GM21526 (cell line): ENCODE measurements around the gene RCE1.

Experiments
- ATAC-seq: cut with Tn5 transposase; IDR thresholded peaks from one replicate; pipeline ENCODE4 v1.9.1; 2021; ENCODE audit warnings: moderate library complexity; ENCODE audit not compliant: unreplicated experiment, low FRiP score

RCE1 gene

GRCh38 chr11:66882561-66883015 is 39.3 kb downstream of the RCE1 start:
- ATAC-seq: no peak

- ATAC-seq: no peak
Measured at GRCh38 chr11:66883016-66883965, 40.0 kb downstream of the RCE1 start.

- no peak for ATAC-seq
Measured at GRCh38 chr11:66884443-66884842, 41.2 kb downstream of the RCE1 start.

DNA sequence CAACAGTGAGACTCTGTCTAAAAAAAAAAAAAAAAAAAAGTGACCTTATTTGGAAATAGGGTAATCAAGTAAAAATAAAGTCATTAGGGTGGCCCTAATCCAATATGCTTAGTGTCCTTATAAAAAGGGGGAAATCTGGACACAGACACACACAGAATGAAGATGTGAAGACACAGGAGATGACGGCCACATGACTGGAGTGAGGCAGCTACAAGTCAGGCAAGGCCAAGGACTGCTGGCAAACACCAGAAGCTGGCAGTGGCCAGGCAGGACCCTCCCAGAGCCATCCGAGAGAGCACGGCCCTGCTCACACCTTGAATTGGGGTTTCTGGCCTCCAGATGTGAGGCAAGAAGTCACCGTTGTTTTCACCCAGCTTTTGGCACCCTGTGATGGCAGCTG is 42.2 kb downstream of the RCE1 start:
- ATAC-seq: no peak

DNA sequence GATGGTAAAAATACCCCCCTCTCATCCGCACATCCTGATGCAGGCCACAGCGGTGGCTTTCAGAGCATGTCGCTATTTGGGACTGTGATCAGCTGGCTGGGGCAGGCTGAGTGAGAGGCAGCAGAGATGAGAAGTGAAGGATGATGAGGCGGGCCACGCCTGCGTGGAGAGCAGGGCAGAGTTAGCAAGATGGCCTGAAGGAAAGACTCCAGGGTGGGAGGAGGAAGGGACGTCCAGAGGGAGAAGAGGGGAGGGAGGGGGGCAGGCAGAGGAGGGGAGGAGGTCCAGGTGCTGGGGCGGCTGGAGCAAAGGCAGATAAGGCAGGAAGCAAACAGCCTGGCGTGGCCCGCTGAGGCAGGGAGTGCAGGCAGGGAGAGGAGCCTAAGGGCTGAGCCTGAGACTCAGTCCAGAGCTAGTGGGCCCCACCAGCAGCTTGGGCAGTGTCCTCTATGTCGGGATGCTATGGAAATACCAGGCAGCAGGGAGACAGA is 42.8 kb downstream of the RCE1 start:
- no peak for ATAC-seq

DNA sequence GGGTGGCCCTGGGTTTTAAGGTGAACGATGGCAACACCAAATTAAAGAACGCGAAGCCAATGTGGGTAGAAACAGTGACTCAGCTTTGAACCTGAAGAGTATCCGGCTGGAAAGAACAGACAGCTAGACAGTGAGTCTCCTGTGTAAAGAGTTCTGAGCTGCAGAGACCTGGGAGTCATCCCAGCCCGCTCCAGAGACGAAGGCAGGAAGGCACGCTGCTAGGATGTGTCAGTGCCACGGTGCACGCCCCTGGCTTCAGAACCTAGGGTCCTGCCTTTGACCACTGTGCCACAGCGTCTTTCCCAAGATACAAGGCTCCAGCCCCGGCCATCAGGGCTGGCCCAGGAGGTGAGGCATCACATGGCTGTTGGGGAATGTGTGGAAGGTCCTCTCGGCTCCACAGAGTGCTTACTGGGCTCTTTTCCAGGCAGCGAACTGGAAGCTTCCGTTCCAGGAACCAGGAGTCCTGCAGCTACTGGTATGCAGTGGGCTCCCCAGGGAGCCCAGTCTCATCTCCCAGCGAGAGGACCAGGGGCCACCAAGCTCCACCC is 43.5 kb downstream of the RCE1 start:
- ATAC-seq: no peak

- ATAC-seq: no peak
Measured at GRCh38 chr11:66887526-66887925, 44.3 kb downstream of the RCE1 start.

DNA sequence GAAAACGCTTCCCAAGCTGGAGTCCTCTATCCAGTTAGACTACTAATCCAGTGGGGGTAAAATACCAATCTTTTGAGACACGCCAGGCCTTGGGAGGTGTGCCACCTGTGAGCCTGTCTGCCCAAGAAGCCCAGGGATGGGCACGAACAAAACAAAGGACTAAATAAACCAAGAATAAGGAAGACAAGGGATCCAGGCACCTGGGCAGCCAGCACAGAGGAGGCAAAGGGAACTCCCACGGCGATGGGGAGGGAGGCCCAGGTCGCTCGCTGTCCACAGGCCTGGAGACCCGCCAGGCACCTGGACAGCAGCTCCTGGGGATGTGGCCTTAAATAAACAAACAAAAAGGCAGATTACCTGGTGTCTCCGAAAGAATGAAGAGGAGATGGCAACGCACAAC is 45.0 kb downstream of the RCE1 start:
- no peak for ATAC-seq

DNA sequence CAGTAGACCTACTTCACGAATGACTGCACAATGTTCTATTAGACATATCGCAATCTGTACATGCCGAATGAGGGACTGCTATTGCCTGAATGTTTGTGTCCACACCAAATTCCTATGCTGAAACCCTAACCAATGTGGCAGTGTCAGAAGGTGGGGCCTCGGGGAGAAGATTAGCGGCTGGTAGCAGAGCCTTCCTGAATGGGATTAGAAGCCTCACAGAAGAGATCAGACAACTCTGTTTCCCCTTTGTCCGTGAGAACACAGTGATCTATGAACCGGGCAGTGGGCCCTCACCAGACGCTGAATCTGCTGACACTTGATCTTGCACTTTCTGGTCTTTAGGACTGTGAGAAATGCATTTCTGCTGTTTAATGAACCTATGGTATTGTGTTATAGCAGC is 46.7 kb downstream of the RCE1 start:
- no peak for ATAC-seq

GRCh38 chr11:66891851-66892660 is 48.8 kb downstream of the RCE1 start:
- peak; percentile 62 for ATAC-seq

DNA sequence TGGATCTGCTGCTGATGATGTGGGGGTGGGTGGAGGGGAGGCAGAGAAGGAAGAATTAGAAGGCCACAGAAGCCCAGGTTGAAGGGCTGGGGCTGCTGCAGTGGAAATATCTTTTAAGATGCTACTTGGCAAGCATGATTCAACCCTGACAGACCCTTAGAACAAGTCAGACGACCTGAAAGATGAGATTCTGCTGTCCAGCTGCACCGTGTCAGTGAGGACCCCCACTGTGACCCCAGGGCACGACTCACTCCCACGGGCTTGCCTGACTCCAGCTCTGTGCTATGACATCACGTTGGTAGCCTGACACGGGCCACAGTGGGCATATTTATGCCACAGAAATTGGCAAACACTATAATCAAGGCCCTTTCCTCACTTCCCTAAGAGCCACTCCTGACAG is 49.7 kb downstream of the RCE1 start:
- ATAC-seq: no peak

- no peak for ATAC-seq
Measured at GRCh38 chr11:66894141-66894540, 50.9 kb downstream of the RCE1 start.
